ENCODE data around the gene KCNA10. TPM values are rescaled to one million over a fixed set of nuclear protein-coding genes. Genes with fewer than 3 reads are reported as not detected.

Gene KCNA10
- total RNA-seq, 2 experiments from 2014 or later, result not detected

- Mint-ChIP-seq H3K27me3 (peaks cover 3% of the 10 kb centered on the region), H3K4me1 (no peaks in the 10 kb centered on the region), H3K36me3 (ENCODE audit: low read depth) (no peaks in the 10 kb centered on the region), H3K9me3 (no peaks in the 10 kb centered on the region), H3K4me3 (no peak overlapping the region), H3K27ac (no peak overlapping the region)
- POLR2A ChIA-PET, result no interaction called here
- DNase-seq, result no peak
- CTCF ChIA-PET, result interaction anchor here (2.0 kb wide), 1 partner anchor 17 kb away, joined by 8 read pairs; no protein-coding TSS in a partner anchor
Measured at GRCh38 chr1:110478886-110479285, 40.1 kb downstream of the KCNA10 start.

DNA sequence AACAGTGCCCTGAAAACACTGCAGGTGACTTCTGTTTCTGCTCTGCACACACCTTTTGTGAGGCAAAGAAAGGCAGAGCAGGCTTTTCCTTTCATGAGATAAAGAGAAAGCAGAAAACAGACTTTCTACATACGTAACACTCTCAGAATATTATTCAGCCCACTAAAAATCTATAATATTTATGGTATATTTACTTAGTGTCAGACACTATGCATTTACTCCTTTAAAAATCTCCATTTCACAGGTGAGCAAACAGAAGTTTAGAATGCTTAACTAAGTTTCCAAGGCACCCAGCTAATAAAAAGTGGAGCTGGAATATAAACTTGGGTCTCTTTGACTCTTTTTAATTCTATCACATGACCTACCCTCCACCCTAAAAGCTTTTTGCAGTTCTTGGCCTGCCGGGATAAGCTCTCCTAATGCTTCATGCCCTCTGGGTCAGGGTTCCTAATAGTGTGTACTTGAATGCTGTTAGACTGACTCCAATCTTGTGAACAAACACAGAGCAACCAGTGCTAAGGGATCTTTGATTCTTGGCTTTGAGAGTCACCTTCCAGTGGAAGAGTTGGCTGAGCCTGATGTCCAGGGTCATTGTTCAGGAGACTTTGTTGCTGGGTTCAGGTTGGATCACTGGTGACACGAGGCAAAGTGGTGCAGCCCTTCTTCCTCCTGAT is 40.9 kb downstream of the KCNA10 start:
- ChIA-PET POLR2A (no interaction called here), CTCF (interaction anchor here (2.0 kb wide), 1 partner anchor 18 kb away, joined by 8 read pairs; no protein-coding TSS in a partner anchor)
- Mint-ChIP-seq H3K4me3 (no peak overlapping the region), H3K27ac (no peak overlapping the region), H3K9me3 (no peaks in the 10 kb centered on the region), H3K36me3 (ENCODE audit: low read depth) (no peaks in the 10 kb centered on the region), H3K27me3 (no peaks in the 10 kb centered on the region), H3K4me1 (no peaks in the 10 kb centered on the region)
- DNase-seq, result no peak

GRCh38 chr1:110477445-110477957 is 41.5 kb downstream of the KCNA10 start:
- no peaks in the 10 kb centered on the region for H3K27me3 Mint-ChIP-seq
- no peaks in the 10 kb centered on the region for H3K9me3 Mint-ChIP-seq
- CTCF ChIA-PET, result interaction anchor here (1.0 to 2.0 kb wide), 3 partner anchors 18 to 270 kb away, joined by 3 to 8 read pairs (median 3); no protein-coding TSS in a partner anchor
- H3K4me1 Mint-ChIP-seq, result no peaks in the 10 kb centered on the region
- no peak overlapping the region for H3K27ac Mint-ChIP-seq
- no peaks in the 10 kb centered on the region for H3K36me3 Mint-ChIP-seq (ENCODE audit: low read depth)
- POLR2A ChIA-PET, result no interaction called here
- no peak for DNase-seq
- no peak overlapping the region for H3K4me3 Mint-ChIP-seq

- CTCF ChIA-PET, result interaction anchor here (1.0 to 2.0 kb wide), 3 partner anchors 19 to 269 kb away, joined by 3 to 8 read pairs (median 3); no protein-coding TSS in a partner anchor
- Mint-ChIP-seq H3K9me3 (no peaks in the 10 kb centered on the region), H3K36me3 (ENCODE audit: low read depth) (no peaks in the 10 kb centered on the region), H3K27me3 (no peaks in the 10 kb centered on the region), H3K4me1 (no peaks in the 10 kb centered on the region), H3K27ac (no peak overlapping the region), H3K4me3 (no peak overlapping the region)
- no peak for DNase-seq
- POLR2A ChIA-PET, result no interaction called here
Measured at GRCh38 chr1:110477041-110477440, 41.9 kb downstream of the KCNA10 start.

DNA sequence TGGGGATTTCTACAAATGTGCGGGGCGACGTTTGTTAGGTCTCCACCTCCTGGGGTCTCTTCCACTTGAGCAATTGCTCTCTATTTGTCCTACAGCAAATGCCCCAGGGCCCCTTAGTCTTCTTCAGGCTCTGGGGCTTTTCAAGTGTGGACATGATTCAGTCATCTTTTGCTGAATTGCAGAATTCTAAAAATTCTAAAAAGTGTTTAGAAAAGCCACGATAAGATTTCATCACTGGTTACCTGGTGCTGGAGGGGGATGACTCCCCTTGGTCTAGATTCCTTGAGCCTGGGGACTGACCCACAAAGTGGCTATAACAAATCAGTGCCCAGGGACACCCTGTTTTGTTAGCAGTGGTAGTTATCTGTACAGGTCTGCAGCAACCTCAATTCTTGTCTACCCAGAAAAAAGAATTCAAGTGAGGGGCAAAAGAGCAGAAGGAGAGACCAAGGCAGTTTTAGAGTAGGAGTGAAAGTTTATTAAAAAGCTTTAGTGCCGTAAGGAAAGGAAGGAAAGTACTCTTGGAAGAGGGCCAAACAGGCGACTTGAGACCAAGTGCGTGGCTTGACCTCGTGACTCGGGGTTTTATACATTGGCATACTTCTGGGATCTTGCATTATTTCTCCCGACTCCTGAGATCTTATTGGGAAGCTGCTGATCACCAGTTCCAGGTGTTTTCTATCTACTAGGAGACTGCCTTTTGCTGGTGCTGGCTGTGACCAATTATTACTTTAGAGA is 42.8 kb downstream of the KCNA10 start:
- Mint-ChIP-seq H3K4me1 (no peaks in the 10 kb centered on the region), H3K4me3 (no peak overlapping the region), H3K9me3 (no peaks in the 10 kb centered on the region), H3K27ac (no peak overlapping the region), H3K27me3 (no peaks in the 10 kb centered on the region), H3K36me3 (ENCODE audit: low read depth) (no peaks in the 10 kb centered on the region)
- ChIA-PET POLR2A (no interaction called here), CTCF (no interaction called here)
- no peak for DNase-seq

- Mint-ChIP-seq H3K27me3 (peaks cover 4% of the 10 kb centered on the region), H3K4me3 (no peak overlapping the region), H3K4me1 (no peaks in the 10 kb centered on the region), H3K9me3 (no peaks in the 10 kb centered on the region), H3K27ac (no peak overlapping the region), H3K36me3 (ENCODE audit: low read depth) (no peaks in the 10 kb centered on the region)
- POLR2A ChIA-PET, result no interaction called here
- CTCF ChIA-PET, result no interaction called here
- no peak for DNase-seq
Measured at GRCh38 chr1:110475362-110476027, 43.5 kb downstream of the KCNA10 start.

DNA sequence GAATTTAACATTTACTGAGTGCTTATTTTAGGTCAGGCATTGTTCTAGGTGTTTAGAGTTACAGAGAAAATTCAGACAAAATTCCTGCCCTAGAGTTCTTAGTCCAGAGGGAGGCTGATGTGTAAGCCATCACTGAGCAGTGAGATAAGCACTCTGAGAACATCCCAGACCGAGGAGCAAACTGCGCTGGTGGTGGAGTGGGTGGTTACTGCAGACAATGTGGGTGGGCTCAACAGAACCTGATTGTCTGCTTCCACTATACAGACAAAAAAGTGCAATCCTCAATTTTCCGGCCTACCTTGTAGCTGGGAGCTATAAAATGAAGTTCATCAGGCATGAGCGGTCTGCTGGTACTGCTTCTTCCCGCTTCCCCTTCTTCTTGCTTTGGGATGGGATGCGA is 44.5 kb downstream of the KCNA10 start:
- no peak overlapping the region for H3K4me3 Mint-ChIP-seq
- H3K36me3 Mint-ChIP-seq (ENCODE audit: low read depth), result no peaks in the 10 kb centered on the region
- no peak overlapping the region for H3K27ac Mint-ChIP-seq
- CTCF ChIA-PET, result interaction anchor here (1.2 to 2.6 kb wide), 3 partner anchors 14 to 331 kb away, joined by 3 to 7 read pairs (median 3); no protein-coding TSS in a partner anchor
- DNase-seq, result no peak
- peaks cover 7% of the 10 kb centered on the region for H3K27me3 Mint-ChIP-seq
- no peaks in the 10 kb centered on the region for H3K9me3 Mint-ChIP-seq
- POLR2A ChIA-PET, result no interaction called here
- H3K4me1 Mint-ChIP-seq, result no peaks in the 10 kb centered on the region

DNA sequence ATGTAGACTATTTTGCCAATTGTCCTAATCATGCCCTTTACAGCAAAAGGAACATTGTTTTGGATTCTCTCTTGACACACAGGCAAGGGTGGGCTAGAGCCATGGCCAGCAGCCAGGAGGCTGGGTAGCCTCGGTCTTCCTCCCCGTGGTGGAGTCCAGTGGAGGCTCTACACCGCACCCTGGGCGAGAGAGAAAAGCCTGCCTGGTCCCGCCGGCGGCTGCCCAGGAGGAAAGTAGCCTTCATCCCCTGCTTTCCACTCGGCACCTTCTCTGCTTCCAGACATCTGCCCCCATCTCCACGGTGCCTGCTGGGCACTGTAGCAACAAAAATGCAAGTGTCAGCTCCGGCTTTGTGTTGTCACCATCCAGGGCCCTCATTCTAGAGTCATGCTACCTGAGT is 46.4 kb downstream of the KCNA10 start:
- no peaks in the 10 kb centered on the region for H3K9me3 Mint-ChIP-seq
- no peak overlapping the region for H3K4me3 Mint-ChIP-seq
- POLR2A ChIA-PET, result no interaction called here
- DNase-seq, result no peak
- CTCF ChIA-PET, result interaction anchor here (2.6 kb wide), 1 partner anchor 23 kb away, joined by 7 read pairs; no protein-coding TSS in a partner anchor
- H3K36me3 Mint-ChIP-seq (ENCODE audit: low read depth), result no peaks in the 10 kb centered on the region
- H3K27me3 Mint-ChIP-seq, result peaks cover 12% of the 10 kb centered on the region
- H3K27ac Mint-ChIP-seq, result no peak overlapping the region
- no peaks in the 10 kb centered on the region for H3K4me1 Mint-ChIP-seq

- no peaks in the 10 kb centered on the region for H3K36me3 Mint-ChIP-seq (ENCODE audit: low read depth)
- no peak for DNase-seq
- ChIA-PET POLR2A (no interaction called here), CTCF (no interaction called here)
- no peak overlapping the region for H3K27ac Mint-ChIP-seq
- no peaks in the 10 kb centered on the region for H3K9me3 Mint-ChIP-seq
- no peaks in the 10 kb centered on the region for H3K4me1 Mint-ChIP-seq
- H3K4me3 Mint-ChIP-seq, result no peak overlapping the region
- peaks cover 12% of the 10 kb centered on the region for H3K27me3 Mint-ChIP-seq
Measured at GRCh38 chr1:110471131-110471530, 47.8 kb downstream of the KCNA10 start.

Other genes starting within 250 kb of the KCNA10 start
- gene RBM15, start 179.8 kb downstream of the KCNA10 start, total RNA-seq, result 10 to 100 TPM; 69.9 to 71.2 TPM
- under 1 TPM in 1 of 2 experiments, not detected in 1; 0.27 TPM for gene SLC16A4, start 128.1 kb downstream of the KCNA10 start, total RNA-seq
- gene LAMTOR5, start 111.5 kb downstream of the KCNA10 start, total RNA-seq, result 100 to 1,000 TPM; 113 to 120 TPM
- gene PROK1, start 68.0 kb downstream of the KCNA10 start, total RNA-seq, result not detected
- gene KCNA2, start 87.2 kb upstream of the KCNA10 start, total RNA-seq, result 1 to 10 TPM; 3.5 to 3.9 TPM
- 10 to 100 TPM; 67.0 to 73.3 TPM for gene KCNA3, start 155.8 kb upstream of the KCNA10 start, total RNA-seq

All from activated CD4-positive, alpha-beta T cell treated with anti-CD3 and anti-CD28 coated beads, Interleukin-2, amount 10 ng/mL, durations not matched to agents 7 days and 5 days (primary cell).